ENCODE measurements around the gene NFS1.
"Not testable (repeated sequence)": the region's sequence is repeated elsewhere in the genome, so short reads cannot be mapped to it uniquely, and the experiment has no call there.

The NFS1 gene

DNA sequence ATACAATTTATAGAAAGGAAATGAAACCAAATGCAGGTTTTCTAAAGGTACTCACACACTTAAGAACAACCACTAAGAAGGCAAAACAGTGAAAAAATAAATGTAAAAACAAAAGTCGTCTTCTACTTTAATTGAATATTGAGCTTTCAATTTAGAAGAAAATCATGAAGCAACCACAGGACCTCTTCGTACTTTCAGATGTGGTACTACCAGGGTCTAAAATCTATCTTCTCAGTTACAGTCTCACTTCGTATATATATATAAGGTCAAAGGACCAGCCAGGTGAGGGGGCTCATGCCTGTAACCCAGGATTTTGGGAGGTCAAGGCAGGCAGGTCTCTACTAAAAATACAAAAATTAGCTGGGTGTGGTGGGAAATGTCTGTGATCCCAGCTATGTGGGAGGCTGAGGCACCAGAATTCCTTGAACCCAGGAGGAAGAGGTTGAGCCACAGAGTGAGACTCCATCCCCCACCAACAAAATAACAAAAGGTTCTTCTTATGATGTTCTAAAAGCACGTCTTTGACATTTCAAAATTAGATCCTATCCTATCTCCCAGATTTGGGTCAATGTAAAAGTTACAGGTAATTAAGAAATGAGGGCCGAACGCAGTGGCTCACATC lies 12.5 kb upstream of the NFS1 start:
- in situ Hi-C loops (cut with HindIII; ENCODE audit: low sequenced_read_pairs): no loop called here
- TF ChIP-seq, protein P1, sequence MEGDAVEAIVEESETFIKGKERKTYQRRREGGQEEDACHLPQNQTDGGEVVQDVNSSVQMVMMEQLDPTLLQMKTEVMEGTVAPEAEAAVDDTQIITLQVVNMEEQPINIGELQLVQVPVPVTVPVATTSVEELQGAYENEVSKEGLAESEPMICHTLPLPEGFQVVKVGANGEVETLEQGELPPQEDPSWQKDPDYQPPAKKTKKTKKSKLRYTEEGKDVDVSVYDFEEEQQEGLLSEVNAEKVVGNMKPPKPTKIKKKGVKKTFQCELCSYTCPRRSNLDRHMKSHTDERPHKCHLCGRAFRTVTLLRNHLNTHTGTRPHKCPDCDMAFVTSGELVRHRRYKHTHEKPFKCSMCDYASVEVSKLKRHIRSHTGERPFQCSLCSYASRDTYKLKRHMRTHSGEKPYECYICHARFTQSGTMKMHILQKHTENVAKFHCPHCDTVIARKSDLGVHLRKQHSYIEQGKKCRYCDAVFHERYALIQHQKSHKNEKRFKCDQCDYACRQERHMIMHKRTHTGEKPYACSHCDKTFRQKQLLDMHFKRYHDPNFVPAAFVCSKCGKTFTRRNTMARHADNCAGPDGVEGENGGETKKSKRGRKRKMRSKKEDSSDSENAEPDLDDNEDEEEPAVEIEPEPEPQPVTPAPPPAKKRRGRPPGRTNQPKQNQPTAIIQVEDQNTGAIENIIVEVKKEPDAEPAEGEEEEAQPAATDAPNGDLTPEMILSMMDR (IDR thresholded peaks at IDR 0.05; ENCODE audit: low read depth, low read length): no peak
- H3K4me3 ChIP-seq (ENCODE audit: low read depth, low read length): no peak overlapping the region
- DNase-seq (ENCODE audit: low read depth, low spot score): no peak

DNA sequence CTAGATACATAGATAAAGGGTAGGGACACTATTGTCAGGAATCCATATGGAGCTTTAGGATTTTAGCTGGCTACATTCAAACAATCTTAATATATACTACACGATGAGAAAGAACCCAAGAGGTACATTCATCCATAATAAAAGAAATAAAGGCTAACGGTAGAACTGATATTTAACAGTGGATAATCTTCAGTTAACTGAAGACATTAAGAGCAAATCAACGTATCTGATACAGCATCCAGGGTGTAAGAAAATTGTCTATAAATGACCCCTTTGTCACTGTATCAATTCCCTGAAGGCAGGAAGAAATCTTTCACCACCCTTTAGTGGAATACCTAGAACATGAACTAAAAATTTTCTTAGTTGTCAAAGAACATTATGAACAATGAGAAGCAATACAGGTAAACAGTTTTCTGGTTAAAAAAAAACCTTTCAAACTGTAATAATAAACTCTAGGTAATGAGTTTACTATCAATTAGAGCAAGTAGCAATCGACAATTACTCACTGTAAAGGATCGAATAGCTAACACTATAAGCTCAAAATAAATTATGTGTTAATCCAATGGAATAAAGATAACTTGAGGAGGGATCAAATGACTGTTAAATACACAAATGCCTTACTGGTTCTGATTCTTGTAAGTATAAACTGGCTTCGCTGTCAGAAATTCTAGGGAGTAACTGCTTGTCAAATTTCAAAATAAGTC lies 11.9 kb upstream of the NFS1 start:
- TF ChIP-seq, protein P1 (IDR thresholded peaks at IDR 0.05; ENCODE audit: low read depth, low read length): no peak

DNA sequence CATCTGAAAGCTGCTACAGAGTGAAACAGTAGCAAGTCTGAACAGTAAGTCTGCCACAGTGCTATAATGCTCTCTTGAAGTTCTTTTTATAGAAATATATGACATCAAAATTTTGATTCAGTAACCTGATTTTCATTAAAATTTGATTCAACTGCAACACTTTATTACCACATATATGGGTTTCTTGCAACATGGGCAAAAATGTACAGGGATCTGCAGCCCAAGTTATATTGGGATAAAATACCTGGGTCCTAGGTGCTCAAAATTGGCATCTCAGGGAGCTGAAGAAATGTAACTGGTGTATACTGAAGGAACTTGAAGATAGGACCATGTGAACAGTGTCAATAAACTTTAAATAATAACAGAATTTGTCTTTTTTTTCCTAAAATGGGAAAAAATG lies 10.9 kb upstream of the NFS1 start:
- TF ChIP-seq, protein P1 (IDR thresholded peaks at IDR 0.05; ENCODE audit: low read depth, low read length): no peak
- H3K4me3 ChIP-seq (ENCODE audit: low read depth, low read length): no peak overlapping the region
- in situ Hi-C loops (cut with HindIII; ENCODE audit: low sequenced_read_pairs): no loop called here
- no peak for DNase-seq (ENCODE audit: low read depth, low spot score)

More for the DNA sequence above, 11.9 kb upstream of the NFS1 start:
- in situ Hi-C loops (cut with HindIII; ENCODE audit: low sequenced_read_pairs): no loop called here
- no peak overlapping the region for H3K4me3 ChIP-seq (ENCODE audit: low read depth, low read length)
- no peak for DNase-seq (ENCODE audit: low read depth, low spot score)

- TF ChIP-seq, protein P1 (IDR thresholded peaks at IDR 0.05; ENCODE audit: low read depth, low read length): no peak
- no peak for DNase-seq (ENCODE audit: low read depth, low spot score)
- in situ Hi-C loops (cut with HindIII; ENCODE audit: low sequenced_read_pairs): no loop called here
- no peak overlapping the region for H3K4me3 ChIP-seq (ENCODE audit: low read depth, low read length)
Observed at GRCh38 chr20:35709259-35709658, 10.1 kb upstream of the NFS1 start.

DNA sequence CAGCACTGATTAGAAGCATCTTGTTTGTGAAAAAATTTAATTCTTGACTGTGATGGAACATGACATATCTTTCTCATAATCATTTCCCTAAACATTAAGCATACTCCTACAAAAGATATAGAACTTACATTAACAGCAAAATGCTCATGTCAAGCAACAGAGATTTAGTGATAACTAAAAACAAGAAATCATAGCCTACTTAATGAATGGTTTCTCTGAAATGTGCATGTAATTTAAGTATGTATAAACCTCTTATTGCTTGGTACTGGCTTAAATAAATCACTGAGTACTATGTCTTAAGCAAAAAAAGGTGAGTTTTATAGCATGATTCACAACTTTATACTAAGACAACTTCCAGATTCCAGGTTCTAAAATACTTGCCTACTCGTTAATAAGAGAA lies 9.3 kb upstream of the NFS1 start:
- no peak overlapping the region for H3K4me3 ChIP-seq (ENCODE audit: low read depth, low read length)
- TF ChIP-seq, protein P1 (IDR thresholded peaks at IDR 0.05; ENCODE audit: low read depth, low read length): no peak
- in situ Hi-C loops (cut with HindIII; ENCODE audit: low sequenced_read_pairs): no loop called here
- no peak for DNase-seq (ENCODE audit: low read depth, low spot score)

- DNase-seq (ENCODE audit: low read depth, low spot score); in situ Hi-C loops (cut with HindIII; ENCODE audit: low sequenced_read_pairs): not testable (repeated sequence)
Observed at GRCh38 chr20:35706591-35707529, 7.7 kb upstream of the NFS1 start.

DNA sequence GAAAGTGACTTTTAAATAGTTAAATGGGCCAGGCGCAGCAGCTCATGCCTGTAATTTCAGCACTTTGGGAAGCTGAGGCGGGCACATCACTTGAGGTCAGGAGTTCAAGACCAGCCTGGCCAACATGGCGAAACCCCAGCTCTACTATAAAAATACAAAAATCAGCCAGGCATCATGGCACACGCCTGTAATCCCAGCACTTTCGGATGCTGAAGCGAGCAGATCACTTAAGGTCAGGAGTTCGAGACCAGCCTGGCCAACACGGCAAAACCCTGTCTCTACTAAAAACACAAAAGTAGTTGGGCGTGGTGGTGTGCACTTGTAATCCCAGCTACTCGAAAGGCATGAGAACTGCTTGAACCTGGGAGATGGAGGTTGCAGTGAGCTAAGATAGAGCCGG lies 6.7 kb upstream of the NFS1 start:
- DNase-seq (ENCODE audit: low read depth, low spot score); H3K4me3 ChIP-seq (ENCODE audit: low read depth, low read length); in situ Hi-C loops (cut with HindIII; ENCODE audit: low sequenced_read_pairs): not testable (repeated sequence)

More at GRCh38 chr20:35706591-35707529, 7.7 kb upstream of the NFS1 start:
- not testable (repeated sequence) for H3K4me3 ChIP-seq (ENCODE audit: low read depth, low read length)
